ENCODE results near the gene RTN4IP1.

Gene RTN4IP1

GRCh38 chr6:106539936-106540335 lies 89.4 kb downstream of the RTN4IP1 start:
- no peaks in the 10 kb centered on the region for H3K9me3 Mint-ChIP-seq
- peaks cover 61% of the 10 kb centered on the region for H3K4me1 Mint-ChIP-seq (ENCODE audit: low read depth)
- no peaks in the 10 kb centered on the region for H3K27me3 Mint-ChIP-seq
- peaks cover 70% of the 10 kb centered on the region for H3K36me3 Mint-ChIP-seq (ENCODE audit: low read depth)
- H3K27ac Mint-ChIP-seq: peak overlapping the region; percentile 81
- intact Hi-C loops (cut with micrococcal nuclease): no loop called here
- H3K4me3 Mint-ChIP-seq: peak overlapping the region; percentile 14

GRCh38 chr6:106538145-106538544 lies 91.2 kb downstream of the RTN4IP1 start:
- peaks cover 70% of the 10 kb centered on the region for H3K36me3 Mint-ChIP-seq (ENCODE audit: low read depth)
- no peaks in the 10 kb centered on the region for H3K27me3 Mint-ChIP-seq
- H3K27ac Mint-ChIP-seq: peak overlapping the region; percentile 81
- peaks cover 64% of the 10 kb centered on the region for H3K4me1 Mint-ChIP-seq (ENCODE audit: low read depth)
- H3K9me3 Mint-ChIP-seq: no peaks in the 10 kb centered on the region
- no peak overlapping the region for H3K4me3 Mint-ChIP-seq
- intact Hi-C loops (cut with micrococcal nuclease): loop anchor here (1.0 kb wide), 1 partner anchor 9 kb away; no protein-coding TSS in a partner anchor

- intact Hi-C loops (cut with micrococcal nuclease): loop anchor here (1.0 kb wide), 1 partner anchor 10 kb away; no protein-coding TSS in a partner anchor
- Mint-ChIP-seq H3K4me1 (ENCODE audit: low read depth) (peaks cover 69% of the 10 kb centered on the region), H3K36me3 (ENCODE audit: low read depth) (peaks cover 70% of the 10 kb centered on the region)
Observed at GRCh38 chr6:106537662-106538061, 91.6 kb downstream of the RTN4IP1 start.

GRCh38 chr6:106536851-106537250 lies 92.4 kb downstream of the RTN4IP1 start:
- H3K9me3 Mint-ChIP-seq: no peaks in the 10 kb centered on the region
- peaks cover 69% of the 10 kb centered on the region for H3K4me1 Mint-ChIP-seq (ENCODE audit: low read depth)
- no peaks in the 10 kb centered on the region for H3K27me3 Mint-ChIP-seq
- peak overlapping the region; percentile 81 for H3K27ac Mint-ChIP-seq
- intact Hi-C loops (cut with micrococcal nuclease): no loop called here
- H3K36me3 Mint-ChIP-seq (ENCODE audit: low read depth): peaks cover 76% of the 10 kb centered on the region
- no peak overlapping the region for H3K4me3 Mint-ChIP-seq

More at GRCh38 chr6:106537662-106538061, 91.6 kb downstream of the RTN4IP1 start:
- Mint-ChIP-seq H3K9me3 (no peaks in the 10 kb centered on the region), H3K27ac (peak overlapping the region; percentile 81), H3K27me3 (no peaks in the 10 kb centered on the region), H3K4me3 (no peak overlapping the region)

GRCh38 chr6:106536357-106536756 lies 92.9 kb downstream of the RTN4IP1 start:
- H3K36me3 Mint-ChIP-seq (ENCODE audit: low read depth): peaks cover 81% of the 10 kb centered on the region
- H3K9me3 Mint-ChIP-seq: no peaks in the 10 kb centered on the region
- H3K27ac Mint-ChIP-seq: peak overlapping the region; percentile 81
- H3K27me3 Mint-ChIP-seq: no peaks in the 10 kb centered on the region
- intact Hi-C loops (cut with micrococcal nuclease): no loop called here
- H3K4me1 Mint-ChIP-seq (ENCODE audit: low read depth): peaks cover 70% of the 10 kb centered on the region
- no peak overlapping the region for H3K4me3 Mint-ChIP-seq

GRCh38 chr6:106535012-106535411 lies 94.3 kb downstream of the RTN4IP1 start:
- H3K4me1 Mint-ChIP-seq (ENCODE audit: low read depth): peaks cover 68% of the 10 kb centered on the region
- intact Hi-C loops (cut with micrococcal nuclease): no loop called here
- H3K27ac Mint-ChIP-seq: peak overlapping the region; percentile 80
- H3K9me3 Mint-ChIP-seq: no peaks in the 10 kb centered on the region
- H3K27me3 Mint-ChIP-seq: no peaks in the 10 kb centered on the region
- no peak overlapping the region for H3K4me3 Mint-ChIP-seq
- H3K36me3 Mint-ChIP-seq (ENCODE audit: low read depth): peaks cover 92% of the 10 kb centered on the region

GRCh38 chr6:106534564-106534982 lies 94.7 kb downstream of the RTN4IP1 start:
- Mint-ChIP-seq H3K4me1 (ENCODE audit: low read depth) (peaks cover 64% of the 10 kb centered on the region), H3K27me3 (no peaks in the 10 kb centered on the region), H3K36me3 (ENCODE audit: low read depth) (peaks cover 92% of the 10 kb centered on the region), H3K27ac (peak overlapping the region; percentile 80), H3K9me3 (no peaks in the 10 kb centered on the region), H3K4me3 (no peak overlapping the region)
- intact Hi-C loops (cut with micrococcal nuclease): no loop called here

GRCh38 chr6:106534004-106534403 lies 95.3 kb downstream of the RTN4IP1 start:
- intact Hi-C loops (cut with micrococcal nuclease): no loop called here
- Mint-ChIP-seq H3K36me3 (ENCODE audit: low read depth) (peaks cover 92% of the 10 kb centered on the region), H3K4me1 (ENCODE audit: low read depth) (peaks cover 58% of the 10 kb centered on the region), H3K27me3 (no peaks in the 10 kb centered on the region), H3K27ac (peak overlapping the region; percentile 80), H3K9me3 (no peaks in the 10 kb centered on the region), H3K4me3 (no peak overlapping the region)

GRCh38 chr6:106533054-106533453 lies 96.2 kb downstream of the RTN4IP1 start:
- Mint-ChIP-seq H3K36me3 (ENCODE audit: low read depth) (peaks cover 94% of the 10 kb centered on the region), H3K9me3 (no peaks in the 10 kb centered on the region), H3K4me1 (ENCODE audit: low read depth) (peaks cover 56% of the 10 kb centered on the region), H3K27ac (peak overlapping the region; percentile 80), H3K4me3 (no peak overlapping the region), H3K27me3 (no peaks in the 10 kb centered on the region)
- intact Hi-C loops (cut with micrococcal nuclease): no loop called here

GRCh38 chr6:106530502-106530901 lies 98.8 kb downstream of the RTN4IP1 start:
- H3K36me3 Mint-ChIP-seq (ENCODE audit: low read depth): peaks cover 96% of the 10 kb centered on the region
- no peak overlapping the region for H3K27ac Mint-ChIP-seq
- peaks cover 49% of the 10 kb centered on the region for H3K4me1 Mint-ChIP-seq (ENCODE audit: low read depth)

GRCh38 chr6:106530026-106530425 lies 99.3 kb downstream of the RTN4IP1 start:
- Mint-ChIP-seq H3K27ac (no peak overlapping the region), H3K4me1 (ENCODE audit: low read depth) (peaks cover 50% of the 10 kb centered on the region)

More at GRCh38 chr6:106530502-106530901, 98.8 kb downstream of the RTN4IP1 start:
- Mint-ChIP-seq H3K4me3 (no peak overlapping the region), H3K9me3 (no peaks in the 10 kb centered on the region), H3K27me3 (no peaks in the 10 kb centered on the region)
- intact Hi-C loops (cut with micrococcal nuclease): no loop called here

GRCh38 chr6:106529438-106529837 lies 99.9 kb downstream of the RTN4IP1 start:
- intact Hi-C loops (cut with micrococcal nuclease): no loop called here
- Mint-ChIP-seq H3K9me3 (no peaks in the 10 kb centered on the region), H3K27me3 (no peaks in the 10 kb centered on the region), H3K4me3 (no peak overlapping the region), H3K27ac (no peak overlapping the region), H3K4me1 (ENCODE audit: low read depth) (peaks cover 50% of the 10 kb centered on the region), H3K36me3 (ENCODE audit: low read depth) (peaks cover 95% of the 10 kb centered on the region)

More at GRCh38 chr6:106530026-106530425, 99.3 kb downstream of the RTN4IP1 start:
- Mint-ChIP-seq H3K4me3 (no peak overlapping the region), H3K36me3 (ENCODE audit: low read depth) (peaks cover 96% of the 10 kb centered on the region), H3K9me3 (no peaks in the 10 kb centered on the region), H3K27me3 (no peaks in the 10 kb centered on the region)
- intact Hi-C loops (cut with micrococcal nuclease): no loop called here

GRCh38 chr6:106528521-106528920 lies 100.8 kb downstream of the RTN4IP1 start:
- Mint-ChIP-seq H3K4me3 (no peak overlapping the region), H3K36me3 (ENCODE audit: low read depth) (peaks cover 90% of the 10 kb centered on the region), H3K4me1 (ENCODE audit: low read depth) (peaks cover 50% of the 10 kb centered on the region), H3K27me3 (no peaks in the 10 kb centered on the region), H3K9me3 (no peaks in the 10 kb centered on the region), H3K27ac (no peak overlapping the region)
- intact Hi-C loops (cut with micrococcal nuclease): no loop called here

- no peak overlapping the region for H3K27ac Mint-ChIP-seq
- no peaks in the 10 kb centered on the region for H3K9me3 Mint-ChIP-seq
- no peaks in the 10 kb centered on the region for H3K27me3 Mint-ChIP-seq
- H3K4me1 Mint-ChIP-seq (ENCODE audit: low read depth): peaks cover 46% of the 10 kb centered on the region
- intact Hi-C loops (cut with micrococcal nuclease): no loop called here
- H3K36me3 Mint-ChIP-seq (ENCODE audit: low read depth): peaks cover 85% of the 10 kb centered on the region
- H3K4me3 Mint-ChIP-seq: no peak overlapping the region
Observed at GRCh38 chr6:106527979-106528378, 101.3 kb downstream of the RTN4IP1 start.

- no peak overlapping the region for H3K27ac Mint-ChIP-seq
- no peaks in the 10 kb centered on the region for H3K9me3 Mint-ChIP-seq
- no peaks in the 10 kb centered on the region for H3K27me3 Mint-ChIP-seq
- peaks cover 77% of the 10 kb centered on the region for H3K36me3 Mint-ChIP-seq (ENCODE audit: low read depth)
- intact Hi-C loops (cut with micrococcal nuclease): no loop called here
- H3K4me1 Mint-ChIP-seq (ENCODE audit: low read depth): peaks cover 45% of the 10 kb centered on the region
- no peak overlapping the region for H3K4me3 Mint-ChIP-seq
Observed at GRCh38 chr6:106527117-106527516, 102.2 kb downstream of the RTN4IP1 start.

All from dendritic cell treated with granulocyte-macrophage colony-stimulating factor and Interleukin-4, amounts not matched to agents 40 ng/mL and 50 ng/mL, for 4 days (primary cell).